MM.1S (cell line): Measurements from ENCODE around the gene SGMS1.
"Not testable (repeated sequence)": the region's sequence is repeated elsewhere in the genome, so short reads cannot be mapped to it uniquely, and the experiment has no call there.

ENCODE experiments used
- DNase-seq: peaks from one replicate; pipeline ENCODE4 v3.0.0-alpha.2; 2015
- H2AFZ ChIP-seq: fragments of 300-600 bp; sonication (generic); 2 replicates; pipeline ENCODE4 v1.6.0; 2016; ENCODE audit warnings: antibody characterized with exemption, low read length
- H3F3A ChIP-seq: fragments of 300-600 bp; sonication (generic); 2 replicates; pipeline ENCODE4 v1.6.1; 2016; ENCODE audit warnings: mild to moderate bottlenecking, antibody characterized with exemption, low read length, moderate library complexity, mixed read lengths; ENCODE audit not compliant: insufficient read depth
- H3K27ac ChIP-seq: fragments of 300-600 bp; sonication (generic); 2 replicates; pipeline ENCODE4 v1.5.1; 2016; ENCODE audit warnings: mild to moderate bottlenecking, low read length
- H3K27me3 ChIP-seq: fragments of 300-600 bp; sonication (generic); replicated peaks from 2 replicates; pipeline ENCODE4 v1.6.0; 2016; ENCODE audit warnings: low read length; ENCODE audit not compliant: insufficient read depth
- H3K36me3 ChIP-seq: fragments of 300-600 bp; sonication (generic); replicated peaks from 2 replicates; pipeline ENCODE4 v1.6.1; 2016; ENCODE audit warnings: mild to moderate bottlenecking, low read length, mixed read lengths; ENCODE audit not compliant: insufficient read depth
- H3K4me1 ChIP-seq: fragments of 300-600 bp; sonication (generic); 2 replicates; pipeline ENCODE4 v1.6.1; 2016; ENCODE audit warnings: low read length, mixed read lengths
- H3K4me2 ChIP-seq: fragments of 300-600 bp; sonication (generic); 2 replicates; pipeline ENCODE4 v1.6.0; 2016; ENCODE audit warnings: low read depth, low read length
- H3K4me3 ChIP-seq: fragments of 300-600 bp; sonication (generic); 2 replicates; pipeline ENCODE4 v1.5.1; 2016; ENCODE audit warnings: low read length, mixed read lengths
- H3K79me2 ChIP-seq: fragments of 300-600 bp; sonication (generic); 2 replicates; pipeline ENCODE4 v1.6.1; 2016; ENCODE audit warnings: mixed run types, low read length, mixed read lengths
- H3K9ac ChIP-seq: fragments of 300-600 bp; sonication (generic); 2 replicates; pipeline ENCODE4 v1.6.1; 2016; ENCODE audit warnings: low read length, mixed read lengths
- H3K9me2 ChIP-seq: fragments of 300-600 bp; sonication (generic); replicated peaks from 2 replicates; pipeline ENCODE4 v1.6.1; 2016; ENCODE audit warnings: mild to moderate bottlenecking, low read length, mixed read lengths; ENCODE audit not compliant: insufficient read depth
- H3K9me3 ChIP-seq: fragments of 300-600 bp; sonication (generic); replicated peaks from 2 replicates; pipeline ENCODE4 v1.6.1; 2016; ENCODE audit warnings: mild to moderate bottlenecking, low read length, mixed read lengths; ENCODE audit not compliant: insufficient read depth
- H4K20me1 ChIP-seq: fragments of 300-600 bp; sonication (generic); 2 replicates; pipeline ENCODE4 v1.6.1; 2016; ENCODE audit warnings: mild to moderate bottlenecking, low read length, moderate library complexity, mixed read lengths; ENCODE audit not compliant: insufficient read depth
- EZH2 ChIP-seq: fragments of 300-600 bp; sonication (generic); optimal IDR thresholded peaks from 2 replicates; pipeline ENCODE3; 2017; ENCODE audit warnings: low read depth, mild to moderate bottlenecking, antibody characterized with exemption, low read length, mixed read lengths
- EZH2phosphoT487 ChIP-seq: fragments of 300-600 bp; sonication (generic); IDR thresholded peaks from 2 replicates; pipeline ENCODE4 v1.6.1; 2018; ENCODE audit warnings: antibody characterized with exemption, low read length
- TF ChIP-seq, protein P1 (sequence below): fragments of 300-600 bp; sonication (generic); IDR thresholded peaks from 2 replicates; pipeline ENCODE4 v1.5.1; 2016; ENCODE audit warnings: antibody characterized with exemption, low read length, mixed read lengths

Gene SGMS1

DNA sequence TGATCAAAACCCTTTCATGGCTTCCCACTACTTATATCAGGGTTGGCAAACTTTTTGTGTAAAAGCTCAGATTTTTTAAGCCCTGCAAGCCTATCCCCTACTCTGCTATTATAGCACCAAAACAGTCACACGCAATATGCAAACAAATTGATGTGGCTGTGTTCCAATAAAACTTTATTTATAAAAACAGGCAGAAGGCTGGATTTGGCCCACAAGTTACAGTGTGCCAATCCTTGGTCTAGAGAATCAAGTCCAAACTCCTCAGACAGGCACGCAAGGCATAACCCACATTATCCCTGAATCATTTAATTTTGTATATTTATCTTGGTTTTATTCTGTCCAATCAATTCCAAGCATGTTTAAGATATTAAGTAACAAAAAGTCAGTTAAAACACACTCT is 71.9 kb downstream of the SGMS1 start:
- Histone ChIP-seq H3K9me3 (no peaks in the 10 kb centered on the region), H3K27me3 (no peaks in the 10 kb centered on the region), H3K36me3 (no peaks in the 10 kb centered on the region), H3K4me2 (no peak overlapping the region), H3K4me1 (no peaks in the 10 kb centered on the region), H4K20me1 (no peaks in the 10 kb centered on the region), H3K9me2 (no peaks in the 10 kb centered on the region), H2AFZ (no peak overlapping the region), H3F3A (no peaks in the 10 kb centered on the region), H3K27ac (no peak overlapping the region), H3K4me3 (no peak overlapping the region), H3K9ac (no peak overlapping the region), H3K79me2 (peaks cover 73% of the 10 kb centered on the region)
- TF ChIP-seq EZH2phosphoT487 (no peak), EZH2 (no peak)
- TF ChIP-seq, protein P1, sequence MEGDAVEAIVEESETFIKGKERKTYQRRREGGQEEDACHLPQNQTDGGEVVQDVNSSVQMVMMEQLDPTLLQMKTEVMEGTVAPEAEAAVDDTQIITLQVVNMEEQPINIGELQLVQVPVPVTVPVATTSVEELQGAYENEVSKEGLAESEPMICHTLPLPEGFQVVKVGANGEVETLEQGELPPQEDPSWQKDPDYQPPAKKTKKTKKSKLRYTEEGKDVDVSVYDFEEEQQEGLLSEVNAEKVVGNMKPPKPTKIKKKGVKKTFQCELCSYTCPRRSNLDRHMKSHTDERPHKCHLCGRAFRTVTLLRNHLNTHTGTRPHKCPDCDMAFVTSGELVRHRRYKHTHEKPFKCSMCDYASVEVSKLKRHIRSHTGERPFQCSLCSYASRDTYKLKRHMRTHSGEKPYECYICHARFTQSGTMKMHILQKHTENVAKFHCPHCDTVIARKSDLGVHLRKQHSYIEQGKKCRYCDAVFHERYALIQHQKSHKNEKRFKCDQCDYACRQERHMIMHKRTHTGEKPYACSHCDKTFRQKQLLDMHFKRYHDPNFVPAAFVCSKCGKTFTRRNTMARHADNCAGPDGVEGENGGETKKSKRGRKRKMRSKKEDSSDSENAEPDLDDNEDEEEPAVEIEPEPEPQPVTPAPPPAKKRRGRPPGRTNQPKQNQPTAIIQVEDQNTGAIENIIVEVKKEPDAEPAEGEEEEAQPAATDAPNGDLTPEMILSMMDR = no peak
- DNase-seq = no peak

DNA sequence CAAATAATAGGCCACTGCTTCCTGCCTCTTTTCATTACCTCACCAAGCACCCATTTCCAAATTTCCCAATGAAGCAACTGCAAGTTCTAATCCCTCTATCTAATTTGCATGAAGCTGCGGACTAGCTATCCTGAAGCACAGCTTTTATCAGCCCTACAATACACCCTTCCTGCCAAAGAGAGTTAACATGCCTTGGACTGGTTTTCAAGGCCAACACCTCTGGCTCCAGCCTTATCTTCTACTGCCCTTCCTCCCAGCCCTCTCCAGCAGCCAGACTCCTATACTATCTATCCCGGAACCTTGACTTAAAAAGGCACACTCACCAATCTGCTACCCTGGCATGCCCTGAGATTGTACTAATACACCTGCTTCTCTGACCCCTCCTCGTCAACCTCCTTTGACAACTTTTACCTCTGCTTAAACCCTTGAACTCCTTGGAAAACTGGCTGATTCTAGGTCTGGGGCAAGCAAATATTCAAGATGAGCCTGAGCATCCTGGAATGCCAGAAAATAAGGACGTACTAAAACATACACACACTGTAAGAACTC is 73.4 kb downstream of the SGMS1 start:
- Histone ChIP-seq H3F3A (no peaks in the 10 kb centered on the region), H4K20me1 (no peaks in the 10 kb centered on the region), H3K27me3 (no peaks in the 10 kb centered on the region), H3K9ac (no peak overlapping the region), H3K4me3 (no peak overlapping the region), H3K79me2 (peaks cover 74% of the 10 kb centered on the region), H3K36me3 (no peaks in the 10 kb centered on the region), H3K4me2 (no peak overlapping the region), H3K27ac (no peak overlapping the region), H3K9me2 (no peaks in the 10 kb centered on the region), H2AFZ (no peak overlapping the region), H3K4me1 (no peaks in the 10 kb centered on the region), H3K9me3 (no peaks in the 10 kb centered on the region)
- DNase-seq = no peak
- no peak for TF ChIP-seq EZH2phosphoT487

DNA sequence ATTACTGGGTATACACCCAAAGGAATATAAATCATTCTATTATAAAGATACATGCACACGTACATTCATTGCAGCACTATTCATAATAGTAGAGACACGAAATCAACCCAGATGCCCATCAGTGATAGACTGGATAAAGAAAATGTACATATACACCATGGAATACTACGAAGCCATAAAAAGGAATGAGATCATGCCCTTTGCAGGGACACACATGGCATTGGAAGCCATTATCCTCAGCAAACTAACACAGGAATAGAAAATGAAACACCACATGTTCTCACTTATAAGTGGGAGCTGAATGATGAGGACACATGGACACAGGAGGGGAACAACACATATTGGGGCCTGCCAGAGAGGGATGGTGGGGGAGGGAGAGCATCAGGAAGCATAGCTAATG is 74.6 kb downstream of the SGMS1 start:
- H3K9ac ChIP-seq, H2AFZ ChIP-seq, H3K4me1 ChIP-seq, H3K27ac ChIP-seq, H3K9me3 ChIP-seq, H3K9me2 ChIP-seq, H3K27me3 ChIP-seq, H3K4me2 ChIP-seq, H3F3A ChIP-seq, H3K4me3 ChIP-seq, H4K20me1 ChIP-seq, DNase-seq, H3K36me3 ChIP-seq: not testable (repeated sequence)
- H3K79me2 ChIP-seq = peaks cover 71% of the 10 kb centered on the region

DNA sequence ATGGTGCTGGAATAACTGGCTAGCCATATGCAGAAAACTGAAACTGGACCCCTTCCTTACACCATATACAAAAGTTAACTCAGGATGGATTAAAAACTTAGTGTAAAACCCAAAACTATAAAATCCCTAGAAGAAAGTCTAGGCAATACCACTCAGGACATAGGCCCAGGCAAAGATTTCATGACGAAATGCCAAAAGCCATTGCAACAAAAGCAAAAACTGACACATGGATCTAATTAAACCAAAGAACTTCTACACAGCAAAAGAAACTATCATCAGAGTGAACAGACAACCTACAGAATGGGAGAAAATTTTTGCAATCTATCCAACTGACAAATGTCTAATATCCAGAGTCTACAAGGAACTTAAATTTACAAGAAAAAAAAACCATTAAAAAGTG is 75.3 kb downstream of the SGMS1 start:
- H3K27ac ChIP-seq, H3K9me2 ChIP-seq, H2AFZ ChIP-seq, H3K27me3 ChIP-seq, H3K36me3 ChIP-seq, H3K9me3 ChIP-seq, H3K9ac ChIP-seq, H3K4me2 ChIP-seq, DNase-seq, H3K4me3 ChIP-seq, H3K4me1 ChIP-seq, H3F3A ChIP-seq, H4K20me1 ChIP-seq: not testable (repeated sequence)
- H3K79me2 ChIP-seq = peaks cover 70% of the 10 kb centered on the region

DNA sequence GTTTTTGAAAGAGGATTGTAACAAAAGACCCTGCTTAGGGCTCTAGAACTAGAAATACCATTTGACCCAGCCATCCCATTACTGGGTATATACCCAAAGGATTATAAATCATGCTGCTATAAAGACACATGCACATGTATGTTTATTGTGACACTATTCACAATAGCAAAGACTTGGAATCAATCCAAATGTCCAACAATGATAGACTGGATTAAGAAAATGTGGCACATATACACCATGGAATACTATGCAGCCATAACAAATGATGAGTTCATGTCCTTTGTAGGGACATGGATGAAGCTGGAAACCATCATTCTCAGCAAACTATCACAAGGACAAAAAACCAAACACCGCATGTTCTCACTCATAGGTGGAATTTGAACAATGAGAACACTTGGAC is 77.5 kb downstream of the SGMS1 start:
- H3K27me3 ChIP-seq, H3K9me2 ChIP-seq, DNase-seq, H4K20me1 ChIP-seq, H3K4me3 ChIP-seq, H3K4me1 ChIP-seq, H3K4me2 ChIP-seq, H3F3A ChIP-seq, H3K36me3 ChIP-seq, H2AFZ ChIP-seq, H3K27ac ChIP-seq, H3K9me3 ChIP-seq, H3K9ac ChIP-seq: not testable (repeated sequence)
- H3K79me2 ChIP-seq = peaks cover 73% of the 10 kb centered on the region
